HL-60 (cell line): ENCODE measurements around the gene BATF3.

ENCODE experiments used
- CTCF ChIP-seq: IDR thresholded peaks from one replicate; pipeline ENCODE4 v1.5.1; 2011; ENCODE audit warnings: low read length, control low read depth, inconsistent platforms; ENCODE audit not compliant: insufficient read depth
- GABPA ChIP-seq: IDR thresholded peaks from 2 replicates; pipeline ENCODE4 v1.6.1; 2012; ENCODE audit warnings: low read depth
- POLR2AphosphoS5 ChIP-seq: IDR thresholded peaks from 2 replicates; pipeline ENCODE4 v1.6.1; 2012; ENCODE audit warnings: low read depth
- SPI1 ChIP-seq: IDR thresholded peaks from 2 replicates; pipeline ENCODE4 v1.6.1; 2012; ENCODE audit warnings: low read depth, mild to moderate bottlenecking, borderline replicate concordance
- TF ChIP-seq, protein P1 (sequence below): IDR thresholded peaks from 2 replicates; pipeline ENCODE4 v1.6.1; 2012; ENCODE audit warnings: low read depth; ENCODE audit not compliant: insufficient replicate concordance

GRCh38 chr1:212738330-212738729 lies 38.7 kb upstream of the BATF3 start:
- TF ChIP-seq CTCF, result no peak
- TF ChIP-seq POLR2AphosphoS5, result no peak
- no peak for TF ChIP-seq GABPA
- TF ChIP-seq, protein P1, sequence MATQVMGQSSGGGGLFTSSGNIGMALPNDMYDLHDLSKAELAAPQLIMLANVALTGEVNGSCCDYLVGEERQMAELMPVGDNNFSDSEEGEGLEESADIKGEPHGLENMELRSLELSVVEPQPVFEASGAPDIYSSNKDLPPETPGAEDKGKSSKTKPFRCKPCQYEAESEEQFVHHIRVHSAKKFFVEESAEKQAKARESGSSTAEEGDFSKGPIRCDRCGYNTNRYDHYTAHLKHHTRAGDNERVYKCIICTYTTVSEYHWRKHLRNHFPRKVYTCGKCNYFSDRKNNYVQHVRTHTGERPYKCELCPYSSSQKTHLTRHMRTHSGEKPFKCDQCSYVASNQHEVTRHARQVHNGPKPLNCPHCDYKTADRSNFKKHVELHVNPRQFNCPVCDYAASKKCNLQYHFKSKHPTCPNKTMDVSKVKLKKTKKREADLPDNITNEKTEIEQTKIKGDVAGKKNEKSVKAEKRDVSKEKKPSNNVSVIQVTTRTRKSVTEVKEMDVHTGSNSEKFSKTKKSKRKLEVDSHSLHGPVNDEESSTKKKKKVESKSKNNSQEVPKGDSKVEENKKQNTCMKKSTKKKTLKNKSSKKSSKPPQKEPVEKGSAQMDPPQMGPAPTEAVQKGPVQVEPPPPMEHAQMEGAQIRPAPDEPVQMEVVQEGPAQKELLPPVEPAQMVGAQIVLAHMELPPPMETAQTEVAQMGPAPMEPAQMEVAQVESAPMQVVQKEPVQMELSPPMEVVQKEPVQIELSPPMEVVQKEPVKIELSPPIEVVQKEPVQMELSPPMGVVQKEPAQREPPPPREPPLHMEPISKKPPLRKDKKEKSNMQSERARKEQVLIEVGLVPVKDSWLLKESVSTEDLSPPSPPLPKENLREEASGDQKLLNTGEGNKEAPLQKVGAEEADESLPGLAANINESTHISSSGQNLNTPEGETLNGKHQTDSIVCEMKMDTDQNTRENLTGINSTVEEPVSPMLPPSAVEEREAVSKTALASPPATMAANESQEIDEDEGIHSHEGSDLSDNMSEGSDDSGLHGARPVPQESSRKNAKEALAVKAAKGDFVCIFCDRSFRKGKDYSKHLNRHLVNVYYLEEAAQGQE, result peak; percentile 25
- TF ChIP-seq SPI1, result no peak
